ENCODE measurements around the gene CHAT.

- TF ChIP-seq, protein P1, sequence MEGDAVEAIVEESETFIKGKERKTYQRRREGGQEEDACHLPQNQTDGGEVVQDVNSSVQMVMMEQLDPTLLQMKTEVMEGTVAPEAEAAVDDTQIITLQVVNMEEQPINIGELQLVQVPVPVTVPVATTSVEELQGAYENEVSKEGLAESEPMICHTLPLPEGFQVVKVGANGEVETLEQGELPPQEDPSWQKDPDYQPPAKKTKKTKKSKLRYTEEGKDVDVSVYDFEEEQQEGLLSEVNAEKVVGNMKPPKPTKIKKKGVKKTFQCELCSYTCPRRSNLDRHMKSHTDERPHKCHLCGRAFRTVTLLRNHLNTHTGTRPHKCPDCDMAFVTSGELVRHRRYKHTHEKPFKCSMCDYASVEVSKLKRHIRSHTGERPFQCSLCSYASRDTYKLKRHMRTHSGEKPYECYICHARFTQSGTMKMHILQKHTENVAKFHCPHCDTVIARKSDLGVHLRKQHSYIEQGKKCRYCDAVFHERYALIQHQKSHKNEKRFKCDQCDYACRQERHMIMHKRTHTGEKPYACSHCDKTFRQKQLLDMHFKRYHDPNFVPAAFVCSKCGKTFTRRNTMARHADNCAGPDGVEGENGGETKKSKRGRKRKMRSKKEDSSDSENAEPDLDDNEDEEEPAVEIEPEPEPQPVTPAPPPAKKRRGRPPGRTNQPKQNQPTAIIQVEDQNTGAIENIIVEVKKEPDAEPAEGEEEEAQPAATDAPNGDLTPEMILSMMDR (conservative IDR thresholded peaks at IDR 0.05): no peak
- no peak for TF ChIP-seq ZFX (IDR thresholded peaks at IDR 0.05)
Observed at GRCh38 chr10:49610458-49611165, 3.2 kb upstream of the CHAT start.

Measured in C4-2B (cell line).